GM12878 (cell line): ENCODE measurements around the gene PDCD6IP. TPM values are rescaled to one million over a fixed set of nuclear protein-coding genes. Genes with fewer than 3 reads are reported as not detected.

Source experiments
- ATAC-seq: fragments of 200-7000 bp; cut with Tn5 transposase; 3 replicates; pipeline ENCODE4 v1.9.1; 2020; ENCODE audit warnings: mild to moderate bottlenecking, moderate library complexity
- BruUV-seq: library from RNA; stranded (reverse); fragments of 400-500 nt; replicated peaks from 2 replicates; lab custom pipeline; 2021; lab: Mats Ljungman, UMichigan
- CTCF ChIA-PET: fragments of 300-600 bp; sonication (Branson Sonifier 250); formaldehyde crosslinking; extraction: SDS; loops from one replicate; lab custom pipeline; 2021; ENCODE audit warnings: inconsistent platforms; lab: Yijun Ruan, JAX
- POLR2A ChIA-PET: fragments of 350-600 bp; formaldehyde crosslinking; extraction: SDS; loops from one replicate; lab custom pipeline; 2021; ENCODE audit warnings: inconsistent platforms; lab: Charles Lee
- RAD21 ChIA-PET: fragments of 300-600 bp; sonication (Branson Sonifier 250); formaldehyde crosslinking; loops from one replicate; lab custom pipeline; 2023; ENCODE audit warnings: antibody characterized with exemption; ENCODE audit not compliant: unreplicated experiment; lab: Charles Lee
- SMC1A ChIA-PET: fragments of 300-600 bp; sonication (Branson Sonifier 250); formaldehyde crosslinking; loops from one replicate; lab custom pipeline; 2023; ENCODE audit not compliant: unreplicated experiment, uncharacterized antibody; lab: Charles Lee
- DNase-seq: peaks from one replicate; pipeline ENCODE4 v3.0.0-alpha.2; 2011; ENCODE audit warnings: low read depth, low spot score
- FAIRE-seq: peaks from 3 replicates; lab custom pipeline; 2011; peaks lifted over from hg19 to GRCh38; lab: Jason Lieb, UNC
- H2AFZ ChIP-seq: 2 replicates; pipeline ENCODE4 v1.6.0; 2011; ENCODE audit warnings: low read depth, low read length, control low read depth; ENCODE audit not compliant: control insufficient read depth
- H3K27ac ChIP-seq: 2 replicates; pipeline ENCODE4 v1.5.1; 2011; ENCODE audit warnings: control low read depth; ENCODE audit not compliant: control insufficient read depth, insufficient read depth
- H3K27me3 ChIP-seq, 2 experiments: replicated peaks in 1 of 2; 2 replicates each; pipeline versions ENCODE4 v1.6.0 to v1.6.1; 2011; ENCODE audit warnings: low read length in 1 of 2; ENCODE audit not compliant: control insufficient read depth in 2 of 2, insufficient read depth in 2 of 2
- H3K36me3 ChIP-seq, 2 experiments: 2 replicates each; pipeline ENCODE4 v1.5.1; 2011; ENCODE audit warnings: low read length in 1 of 2; ENCODE audit not compliant: control insufficient read depth in 2 of 2, insufficient read depth in 2 of 2
- H3K4me1 ChIP-seq: 2 replicates; pipeline ENCODE4 v1.6.1; 2011; ENCODE audit warnings: mild to moderate bottlenecking, low read length, moderate library complexity, mixed read lengths; ENCODE audit not compliant: control insufficient read depth, insufficient read depth
- H3K4me2 ChIP-seq: 2 replicates; pipeline ENCODE4 v1.6.0; 2011; ENCODE audit warnings: control low read depth; ENCODE audit not compliant: control insufficient read depth, insufficient read depth
- H3K4me3 ChIP-seq: fragments of 200-600 bp; sonication (generic); 2 replicates; pipeline ENCODE4 v1.5.1; 2016
- H3K79me2 ChIP-seq: 2 replicates; pipeline ENCODE4 v1.6.0; 2011; ENCODE audit warnings: low read length; ENCODE audit not compliant: control insufficient read depth, insufficient read depth
- H3K9ac ChIP-seq: 2 replicates; pipeline ENCODE4 v1.8.0; 2011; ENCODE audit warnings: low read length, control low read depth, mixed read lengths; ENCODE audit not compliant: control insufficient read depth, insufficient read depth
- H3K9me3 ChIP-seq: replicated peaks from 3 replicates; pipeline ENCODE4 v1.5.1; 2011; ENCODE audit warnings: mild to moderate bottlenecking, low read length; ENCODE audit not compliant: control insufficient read depth, insufficient read depth
- H4K20me1 ChIP-seq: 2 replicates; pipeline ENCODE4 v1.6.0; 2011; ENCODE audit not compliant: control insufficient read depth, insufficient read depth
- CBX5 ChIP-seq: sonication (generic); IDR thresholded peaks from 2 replicates; pipeline ENCODE4 v1.6.1; 2016; ENCODE audit warnings: low read depth, moderate library complexity, mild to moderate bottlenecking, inconsistent platforms
- DPF2 ChIP-seq: fragments of 450-650 bp; IDR thresholded peaks from 2 replicates; pipeline ENCODE4 v1.6.1; 2017; ENCODE audit warnings: mild to moderate bottlenecking
- EGR1 ChIP-seq, 2 experiments: IDR thresholded peaks; 1 replicate in 1 of 2; 2 replicates in 1 of 2; pipeline ENCODE4 v1.6.1; 2011 to 2012; ENCODE audit warnings: low read depth in 2 of 2, low read length in 2 of 2, borderline replicate concordance in 1 of 2, mild to moderate bottlenecking in 1 of 2, moderate library complexity in 1 of 2
- HSF1 ChIP-seq: fragments of 150-350 bp; IDR thresholded peaks from 2 replicates; pipeline ENCODE4 v1.6.1; 2014; ENCODE audit warnings: mild to moderate bottlenecking, low read depth, low read length
- IRF5 ChIP-seq: fragments of 450-650 bp; IDR thresholded peaks from 2 replicates; pipeline ENCODE4 v1.6.1; 2017; ENCODE audit warnings: borderline replicate concordance
- NFIC ChIP-seq: IDR thresholded peaks from 2 replicates; pipeline ENCODE4 v1.6.1; 2012; ENCODE audit warnings: low read depth, mild to moderate bottlenecking, inconsistent platforms, low read length, moderate library complexity
- NKRF ChIP-seq: fragments of 450-650 bp; conservative IDR thresholded peaks from 2 replicates; pipeline ENCODE4 v1.6.1; 2017; ENCODE audit warnings: mild to moderate bottlenecking, moderate library complexity
- TARDBP ChIP-seq: IDR thresholded peaks from 2 replicates; pipeline ENCODE4 v1.6.1; 2016; ENCODE audit warnings: borderline replicate concordance
- WGBS: methylation state at CpG from one replicate; pipeline ENCODE4 v1.1.6; 2016; ENCODE audit warnings: low lambda C conversion rate; ENCODE audit not compliant: insufficient replicate concordance, insufficient coverage; ENCODE audit errors: missing lambda C conversion rate; 5-methylcytosine and 5-hydroxymethylcytosine counted together
- in situ Hi-C: fragments of 300-500 bp; cut with MboI; formaldehyde crosslinking; loops from 9 replicates; pipeline ENCODE4 v1.14.3; 2018; ENCODE audit warnings: mixed read lengths
- intact Hi-C: fragments of 100-400 bp; cut with micrococcal nuclease; formaldehyde crosslinking; loops from one replicate; pipeline ENCODE4 v1.14.2; 2022; ENCODE audit not compliant: unreplicated experiment
- polyA plus RNA-seq, 11 experiments: library from polyadenylated mRNA; depleted of rRNA in 4 of 11; unstranded in 6 of 11; stranded (reverse) in 5 of 11; fragments of >200 nt; fragmentation: Nextera tagmentation in 4 of 11; fragmentation: Illumina TruSeq in 1 of 11; extraction: Ambion mirVana in 4 of 11; extraction: Trizol in 1 of 11; gene quantifications; 1 replicate in 1 of 11; 2 replicates in 10 of 11; pipeline versions ENCODE4 v1.2.1 to v1.2.3, GENCODE V29; 2011 to 2016; ENCODE audit warnings: inconsistent platforms in 2 of 11, missing spikeins in 2 of 11, low read depth in 1 of 11
- total RNA-seq, 4 experiments: library from RNA; depleted of rRNA in 3 of 4; stranded (reverse); fragments of >200 nt in 3 of 4; fragmentation: Illumina TruSeq in 1 of 4; extraction: Trizol in 1 of 4; gene quantifications; 2 replicates each; pipeline versions ENCODE4 v1.2.1 to v1.2.3, GENCODE V29; 2013 to 2021
- TF ChIP-seq, protein P1 (sequence below): fragments of 450-650 bp; IDR thresholded peaks from 2 replicates; pipeline ENCODE4 v1.6.1; 2017; ENCODE audit warnings: mild to moderate bottlenecking, low read depth, inconsistent platforms; ENCODE audit not compliant: poor library complexity, severe bottlenecking

Gene PDCD6IP
- total and polyA plus RNA-seq, 10 of the 15 experiments (the other 5 are each of a cell fraction or from before 2014, with no cell fraction given) = 16.0 to 169 (median 81.2) TPM

- ChIA-PET POLR2A (interaction anchor here (0.6 kb wide), 1 partner anchor 678 kb away, joined by 4 read pairs; no protein-coding TSS in a partner anchor), RAD21 (no interaction called here), CTCF (interaction anchor here (1.1 to 2.2 kb wide), 2 partner anchors 13 to 814 kb away, joined by 3 to 6 read pairs; no protein-coding TSS in a partner anchor), SMC1A (interaction anchor here (0.6 kb wide), 1 partner anchor 699 kb away, joined by 3 read pairs; no protein-coding TSS in a partner anchor)
- FAIRE-seq (no peak), ATAC-seq (no peak), DNase-seq (no peak)
- in situ Hi-C loops (no loop called here), intact Hi-C loops (no loop called here)
- Histone ChIP-seq H4K20me1 (no peaks in the 10 kb centered on the region), H3K27me3 (no peaks in the 10 kb centered on the region), H3K9me3 (no peaks in the 10 kb centered on the region), H3K4me3 (no peak overlapping the region), H3K27ac (no peak overlapping the region), H3K9ac (no peak overlapping the region), H3K4me2 (no peak overlapping the region), H3K36me3 (peaks cover 2 to 5% of the 10 kb centered on the region in 2 experiments), H3K4me1 (no peaks in the 10 kb centered on the region), H3K79me2 (no peaks in the 10 kb centered on the region), H2AFZ (no peak overlapping the region)
- no TSS peak for BruUV-seq
- TF ChIP-seq, protein P1, sequence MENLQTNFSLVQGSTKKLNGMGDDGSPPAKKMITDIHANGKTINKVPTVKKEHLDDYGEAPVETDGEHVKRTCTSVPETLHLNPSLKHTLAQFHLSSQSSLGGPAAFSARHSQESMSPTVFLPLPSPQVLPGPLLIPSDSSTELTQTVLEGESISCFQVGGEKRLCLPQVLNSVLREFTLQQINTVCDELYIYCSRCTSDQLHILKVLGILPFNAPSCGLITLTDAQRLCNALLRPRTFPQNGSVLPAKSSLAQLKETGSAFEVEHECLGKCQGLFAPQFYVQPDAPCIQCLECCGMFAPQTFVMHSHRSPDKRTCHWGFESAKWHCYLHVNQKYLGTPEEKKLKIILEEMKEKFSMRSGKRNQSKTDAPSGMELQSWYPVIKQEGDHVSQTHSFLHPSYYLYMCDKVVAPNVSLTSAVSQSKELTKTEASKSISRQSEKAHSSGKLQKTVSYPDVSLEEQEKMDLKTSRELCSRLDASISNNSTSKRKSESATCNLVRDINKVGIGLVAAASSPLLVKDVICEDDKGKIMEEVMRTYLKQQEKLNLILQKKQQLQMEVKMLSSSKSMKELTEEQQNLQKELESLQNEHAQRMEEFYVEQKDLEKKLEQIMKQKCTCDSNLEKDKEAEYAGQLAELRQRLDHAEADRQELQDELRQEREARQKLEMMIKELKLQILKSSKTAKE = no peak
- TF ChIP-seq IRF5 (no peak), HSF1 (no peak), EGR1 (IDR thresholded peaks at IDR 0.05; ENCODE audit: borderline replicate concordance in 1 of 2, low read depth in 2 of 2, low read length in 2 of 2) (no peak), NKRF (no peak), TARDBP (no peak), DPF2 (no peak), CBX5 (no peak), NFIC (no peak)
- WGBS = 92% methylated on average over 7 of the region's 7 CpGs
These were observed 71.5 kb downstream of the PDCD6IP start for GRCh38 chr3:33869977-33870376.
